Testis (tissue), 3 donors: ENCODE data around the gene BACH2. TPM values are rescaled to one million over a fixed set of nuclear protein-coding genes. Genes with fewer than 3 reads are reported as not detected.

ENCODE experiments used
- DNase-seq: peaks from one replicate; pipeline ENCODE4 v3.0.0-alpha.2; 2019
- H3K27ac ChIP-seq, 2 donors: fragments of 200-600 bp; sonication (generic); one replicate each; pipeline ENCODE4 v1.5.1; 2019
- H3K27me3 ChIP-seq: fragments of 200-600 bp; sonication (generic); one replicate; pipeline ENCODE4 v1.5.1; 2019
- H3K36me3 ChIP-seq: fragments of 200-600 bp; sonication (generic); one replicate; pipeline ENCODE4 v1.5.1; 2017; ENCODE audit warnings: low read depth; ENCODE audit errors: missing control alignments
- H3K4me1 ChIP-seq: fragments of 200-600 bp; sonication (generic); one replicate; pipeline ENCODE4 v1.5.1; 2019
- H3K4me3 ChIP-seq, 2 donors: fragments of 200-600 bp; sonication (generic); one replicate each; pipeline ENCODE4 v1.5.1; 2017 to 2019
- H3K9me3 ChIP-seq: fragments of 200-600 bp; sonication (generic); one replicate; pipeline ENCODE4 v1.5.1; 2017
- CTCF ChIP-seq, 3 experiments: fragments of 450-650 bp in 2 of 3; fragments of 200-600 bp in 1 of 3; sonication (generic) in 1 of 3; IDR thresholded peaks; one replicate each; pipeline ENCODE4 v1.5.1; 2016 to 2019; ENCODE audit warnings: antibody characterized with exemption in 3 of 3, mild to moderate bottlenecking in 2 of 3, moderate library complexity in 1 of 3
- POLR2A ChIP-seq: fragments of 450-650 bp; IDR thresholded peaks from one replicate; pipeline ENCODE4 v1.6.1; 2017; ENCODE audit warnings: antibody characterized with exemption, mild to moderate bottlenecking, moderate library complexity
- WGBS, 2 donors: methylation state at CpG; one replicate each; pipeline ENCODE4 v1.1.5; 2018; 5-methylcytosine and 5-hydroxymethylcytosine counted together
- intact Hi-C: fragments of 100-400 bp; cut with DNase I; formaldehyde crosslinking; loops from one replicate; pipeline ENCODE4 v1.15.1; 2023; ENCODE audit warnings: low total_unique reads
- polyA plus RNA-seq: library from polyadenylated mRNA; stranded (reverse); fragments of 350-450 nt; fragmentation: Illumina TruSeq; extraction: RNeasy Lipid Tissue Mini Kit (QIAGEN cat#74804); gene quantifications from one replicate; pipeline ENCODE4 v1.2.3, GENCODE V29; 2014; ENCODE audit warnings: low read depth, low replicate concordance; ENCODE audit not compliant: insufficient read depth
- total RNA-seq, 2 donors: library from RNA; depleted of rRNA; stranded (reverse); fragments of >200 nt; gene quantifications; one replicate each; pipeline ENCODE4 v1.2.3, GENCODE V29; 2016

BACH2 gene
- total and polyA plus RNA-seq, 3 donors from 2014 or later: 5.0 to 8.3 (median 6.5) TPM

GRCh38 chr6:90193359-90193758 lies 103.3 kb downstream of the BACH2 start:
- intact Hi-C loops: no loop called here
- 88 to 96% methylated on average over 4 of the region's 4 CpGs for WGBS, 2 donors
- H3K4me1 ChIP-seq: no peaks in the 10 kb centered on the region

GRCh38 chr6:90192857-90193256 lies 103.8 kb downstream of the BACH2 start:
- Histone ChIP-seq H3K27me3 (no peaks in the 10 kb centered on the region), H3K27ac (no peak overlapping the region), H3K4me3 (no peak overlapping the region), H3K36me3 (no peaks in the 10 kb centered on the region), H3K9me3 (no peaks in the 10 kb centered on the region), H3K4me1 (no peaks in the 10 kb centered on the region)
- intact Hi-C loops: no loop called here
- DNase-seq: no peak
- WGBS, 2 donors: 89 to 97% methylated on average over 3 of the region's 3 CpGs
- no peak for TF ChIP-seq POLR2A
- TF ChIP-seq CTCF (IDR thresholded peaks at IDR 0.05): no peak

More at GRCh38 chr6:90193359-90193758, 103.3 kb downstream of the BACH2 start:
- TF ChIP-seq POLR2A (no peak), CTCF (IDR thresholded peaks at IDR 0.05) (no peak)
- H3K9me3 ChIP-seq: no peaks in the 10 kb centered on the region
- no peak overlapping the region for H3K4me3 ChIP-seq
- H3K36me3 ChIP-seq: no peaks in the 10 kb centered on the region
- no peak overlapping the region for H3K27ac ChIP-seq
- no peaks in the 10 kb centered on the region for H3K27me3 ChIP-seq
- no peak for DNase-seq

- DNase-seq: no peak
- intact Hi-C loops: no loop called here
- H3K36me3 ChIP-seq: no peaks in the 10 kb centered on the region
- no peaks in the 10 kb centered on the region for H3K27me3 ChIP-seq
- TF ChIP-seq POLR2A: no peak
- no peak for TF ChIP-seq CTCF (IDR thresholded peaks at IDR 0.05)
- no peaks in the 10 kb centered on the region for H3K9me3 ChIP-seq
- H3K27ac ChIP-seq: no peak overlapping the region
- no peaks in the 10 kb centered on the region for H3K4me1 ChIP-seq
- no peak overlapping the region for H3K4me3 ChIP-seq
- WGBS, 2 donors: 73 to 85% methylated on average over 5 of the region's 5 CpGs
Measured at GRCh38 chr6:90190752-90191395, 105.8 kb downstream of the BACH2 start.

GRCh38 chr6:90190131-90190530 lies 106.5 kb downstream of the BACH2 start:
- 89 to 91% methylated on average over 4 of the region's 4 CpGs for WGBS, 2 donors
- intact Hi-C loops: no loop called here

More at GRCh38 chr6:90190131-90190530, 106.5 kb downstream of the BACH2 start:
- no peaks in the 10 kb centered on the region for H3K27me3 ChIP-seq
- H3K4me3 ChIP-seq: no peak overlapping the region
- no peak for DNase-seq
- no peaks in the 10 kb centered on the region for H3K4me1 ChIP-seq
- no peaks in the 10 kb centered on the region for H3K9me3 ChIP-seq
- H3K36me3 ChIP-seq: no peaks in the 10 kb centered on the region
- no peak overlapping the region for H3K27ac ChIP-seq
- TF ChIP-seq POLR2A: no peak
- no peak for TF ChIP-seq CTCF (IDR thresholded peaks at IDR 0.05)
